Loucy (cell line): ENCODE measurements around the gene DNASE2.

Source experiments
- H2AFZ ChIP-seq: fragments of 200-600 bp; sonication (generic); 2 replicates; pipeline ENCODE4 v1.6.0; 2016; ENCODE audit warnings: antibody characterized with exemption, mild to moderate bottlenecking, low read length, moderate library complexity
- H3F3A ChIP-seq: fragments of 200-600 bp; 2 replicates; pipeline ENCODE4 v1.6.0; 2016; ENCODE audit warnings: antibody characterized with exemption, low read depth, mild to moderate bottlenecking
- H3K27me3 ChIP-seq: fragments of 200-600 bp; sonication (generic); 2 replicates; pipeline ENCODE4 v1.6.1; 2014; ENCODE audit warnings: low read length, mild to moderate bottlenecking; ENCODE audit not compliant: insufficient read depth, poor library complexity, severe bottlenecking
- H3K36me3 ChIP-seq: fragments of 200-600 bp; sonication (generic); 2 replicates; pipeline ENCODE4 v1.6.1; 2016; ENCODE audit warnings: low read length; ENCODE audit not compliant: insufficient read depth
- H3K4me1 ChIP-seq: fragments of 200-600 bp; sonication (generic); 2 replicates; pipeline ENCODE4 v1.5.1; 2014; ENCODE audit warnings: low read length, mild to moderate bottlenecking; ENCODE audit not compliant: insufficient read depth, poor library complexity, severe bottlenecking
- H3K4me2 ChIP-seq: fragments of 200-600 bp; sonication (generic); 2 replicates; pipeline ENCODE4 v1.6.0; 2014; ENCODE audit warnings: antibody characterized with exemption, low read length, low read depth, mild to moderate bottlenecking; ENCODE audit not compliant: poor library complexity, severe bottlenecking
- H3K4me3 ChIP-seq: fragments of 200-600 bp; sonication (generic); 2 replicates; pipeline ENCODE4 v1.5.1; 2014; ENCODE audit warnings: low read length, mild to moderate bottlenecking, mixed read lengths; ENCODE audit not compliant: poor library complexity, severe bottlenecking
- H3K79me2 ChIP-seq: fragments of 200-600 bp; sonication (generic); 2 replicates; pipeline ENCODE4 v1.6.1; 2014; ENCODE audit warnings: low read length; ENCODE audit not compliant: insufficient read depth
- H3K9ac ChIP-seq: fragments of 200-600 bp; sonication (generic); 2 replicates; pipeline ENCODE4 v1.6.0; 2014; ENCODE audit warnings: mild to moderate bottlenecking, low read depth, low read length, moderate library complexity; ENCODE audit not compliant: poor library complexity, severe bottlenecking
- H3K9me2 ChIP-seq: fragments of 200-600 bp; sonication (generic); replicated peaks from 2 replicates; pipeline ENCODE4 v1.6.1; 2016; ENCODE audit warnings: low read depth, low read length, mixed read lengths
- H3K9me3 ChIP-seq: fragments of 200-600 bp; sonication (generic); 2 replicates; pipeline ENCODE4 v1.6.1; 2014; ENCODE audit warnings: mild to moderate bottlenecking, antibody characterized with exemption, low read length, low read depth; ENCODE audit not compliant: insufficient read depth
- H4K20me1 ChIP-seq: fragments of 200-600 bp; sonication (generic); 2 replicates; pipeline ENCODE4 v1.6.0; 2014; ENCODE audit warnings: antibody characterized with exemption, low read length, mild to moderate bottlenecking; ENCODE audit not compliant: insufficient read depth, poor library complexity, severe bottlenecking
- EZH2phosphoT487 ChIP-seq: fragments of 200-600 bp; IDR thresholded peaks from 2 replicates; pipeline ENCODE4 v1.6.1; 2018; ENCODE audit warnings: antibody characterized with exemption, mild to moderate bottlenecking, moderate library complexity, borderline replicate concordance
- TF ChIP-seq, protein P1 (sequence below): fragments of 200-600 bp; sonication (generic); conservative IDR thresholded peaks from 2 replicates; pipeline ENCODE4 v1.5.1; 2014; ENCODE audit warnings: mild to moderate bottlenecking, antibody characterized with exemption, low read length

DNASE2 gene

DNA sequence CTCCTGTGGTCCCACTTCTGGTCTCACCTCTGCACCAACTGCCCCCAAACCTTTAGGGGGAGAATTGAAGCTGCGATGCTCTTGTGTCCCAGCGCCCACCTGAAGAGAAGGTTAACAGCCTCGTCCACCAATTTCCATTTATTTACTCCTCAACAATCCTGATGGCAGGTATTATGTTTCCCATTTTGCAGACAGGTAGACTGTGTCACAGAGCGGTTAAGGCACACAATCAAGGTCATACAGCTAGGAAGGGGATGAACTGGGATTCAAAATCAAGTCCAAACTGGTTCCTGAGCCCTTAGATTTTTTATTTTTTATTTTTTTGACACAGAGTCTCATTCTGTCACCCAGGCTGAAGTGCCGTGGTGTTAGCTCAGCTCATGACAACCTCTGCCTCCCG lies 6.2 kb downstream of the DNASE2 start:
- no peak overlapping the region for H3K4me3 ChIP-seq
- no peaks in the 10 kb centered on the region for H3K27me3 ChIP-seq
- H3K9me3 ChIP-seq = no peaks in the 10 kb centered on the region
- H3K4me2 ChIP-seq = no peak overlapping the region
- no peaks in the 10 kb centered on the region for H4K20me1 ChIP-seq
- H3K79me2 ChIP-seq = peaks cover 4% of the 10 kb centered on the region; the same call in 1 of the 2 replicates
- H3K9ac ChIP-seq = no peak overlapping the region
- no peak for TF ChIP-seq EZH2phosphoT487
- no peaks in the 10 kb centered on the region for H3K9me2 ChIP-seq
- no peaks in the 10 kb centered on the region for H3F3A ChIP-seq
- no peaks in the 10 kb centered on the region for H3K36me3 ChIP-seq
- H2AFZ ChIP-seq = no peak overlapping the region
- H3K4me1 ChIP-seq = peaks cover 5% of the 10 kb centered on the region

DNA sequence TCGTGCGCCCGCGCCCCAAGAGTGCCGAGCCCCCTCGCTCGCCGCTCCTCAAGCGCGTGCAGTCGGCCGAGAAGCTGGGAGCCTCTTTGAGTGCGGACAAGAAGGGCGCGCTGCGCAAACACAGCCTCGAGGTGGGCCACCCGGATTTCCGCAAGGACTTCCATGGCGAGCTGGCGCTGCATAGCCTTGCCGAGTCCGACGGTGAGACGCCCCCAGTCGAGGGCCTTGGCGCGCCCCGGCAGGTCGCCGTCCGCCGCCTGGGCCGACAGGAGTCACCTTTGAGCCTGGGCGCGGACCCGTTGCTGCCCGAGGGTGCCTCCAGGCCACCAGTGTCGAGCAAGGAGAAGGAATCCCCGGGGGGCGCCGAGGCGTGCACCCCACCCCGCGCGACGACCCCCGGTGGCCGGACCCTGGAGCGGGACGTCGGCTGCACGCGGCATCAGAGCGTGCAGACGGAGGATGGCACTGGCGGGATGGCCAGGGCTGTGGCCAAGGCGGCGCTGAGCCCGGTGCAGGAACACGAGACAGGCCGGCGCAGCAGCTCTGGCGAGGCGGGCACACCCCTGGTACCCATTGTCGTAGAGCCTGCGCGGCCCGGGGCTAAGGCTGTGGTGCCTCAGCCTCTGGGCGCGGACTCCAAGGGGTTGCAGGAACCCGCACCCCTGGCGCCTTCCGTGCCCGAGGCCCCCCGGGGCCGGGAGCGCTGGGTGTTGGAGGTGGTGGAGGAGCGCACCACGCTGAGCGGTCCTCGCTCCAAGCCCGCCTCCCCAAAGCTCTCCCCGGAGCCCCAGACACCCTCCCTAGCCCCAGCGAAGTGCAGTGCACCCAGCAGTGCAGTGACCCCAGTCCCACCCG lies 7.1 kb downstream of the DNASE2 start:
- H3K4me2 ChIP-seq = no peak overlapping the region
- H3K9ac ChIP-seq = no peak overlapping the region
- TF ChIP-seq, protein P1, sequence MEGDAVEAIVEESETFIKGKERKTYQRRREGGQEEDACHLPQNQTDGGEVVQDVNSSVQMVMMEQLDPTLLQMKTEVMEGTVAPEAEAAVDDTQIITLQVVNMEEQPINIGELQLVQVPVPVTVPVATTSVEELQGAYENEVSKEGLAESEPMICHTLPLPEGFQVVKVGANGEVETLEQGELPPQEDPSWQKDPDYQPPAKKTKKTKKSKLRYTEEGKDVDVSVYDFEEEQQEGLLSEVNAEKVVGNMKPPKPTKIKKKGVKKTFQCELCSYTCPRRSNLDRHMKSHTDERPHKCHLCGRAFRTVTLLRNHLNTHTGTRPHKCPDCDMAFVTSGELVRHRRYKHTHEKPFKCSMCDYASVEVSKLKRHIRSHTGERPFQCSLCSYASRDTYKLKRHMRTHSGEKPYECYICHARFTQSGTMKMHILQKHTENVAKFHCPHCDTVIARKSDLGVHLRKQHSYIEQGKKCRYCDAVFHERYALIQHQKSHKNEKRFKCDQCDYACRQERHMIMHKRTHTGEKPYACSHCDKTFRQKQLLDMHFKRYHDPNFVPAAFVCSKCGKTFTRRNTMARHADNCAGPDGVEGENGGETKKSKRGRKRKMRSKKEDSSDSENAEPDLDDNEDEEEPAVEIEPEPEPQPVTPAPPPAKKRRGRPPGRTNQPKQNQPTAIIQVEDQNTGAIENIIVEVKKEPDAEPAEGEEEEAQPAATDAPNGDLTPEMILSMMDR = no peak
- TF ChIP-seq EZH2phosphoT487 = no peak
- H3K36me3 ChIP-seq = no peaks in the 10 kb centered on the region
- no peaks in the 10 kb centered on the region for H4K20me1 ChIP-seq
- H3K27me3 ChIP-seq = no peaks in the 10 kb centered on the region
- no peaks in the 10 kb centered on the region for H3K9me3 ChIP-seq
- no peaks in the 10 kb centered on the region for H3F3A ChIP-seq
- H3K4me3 ChIP-seq = no peak overlapping the region
- no peaks in the 10 kb centered on the region for H3K79me2 ChIP-seq
- H3K4me1 ChIP-seq = no peaks in the 10 kb centered on the region
- no peaks in the 10 kb centered on the region for H3K9me2 ChIP-seq
- no peak overlapping the region for H2AFZ ChIP-seq

DNA sequence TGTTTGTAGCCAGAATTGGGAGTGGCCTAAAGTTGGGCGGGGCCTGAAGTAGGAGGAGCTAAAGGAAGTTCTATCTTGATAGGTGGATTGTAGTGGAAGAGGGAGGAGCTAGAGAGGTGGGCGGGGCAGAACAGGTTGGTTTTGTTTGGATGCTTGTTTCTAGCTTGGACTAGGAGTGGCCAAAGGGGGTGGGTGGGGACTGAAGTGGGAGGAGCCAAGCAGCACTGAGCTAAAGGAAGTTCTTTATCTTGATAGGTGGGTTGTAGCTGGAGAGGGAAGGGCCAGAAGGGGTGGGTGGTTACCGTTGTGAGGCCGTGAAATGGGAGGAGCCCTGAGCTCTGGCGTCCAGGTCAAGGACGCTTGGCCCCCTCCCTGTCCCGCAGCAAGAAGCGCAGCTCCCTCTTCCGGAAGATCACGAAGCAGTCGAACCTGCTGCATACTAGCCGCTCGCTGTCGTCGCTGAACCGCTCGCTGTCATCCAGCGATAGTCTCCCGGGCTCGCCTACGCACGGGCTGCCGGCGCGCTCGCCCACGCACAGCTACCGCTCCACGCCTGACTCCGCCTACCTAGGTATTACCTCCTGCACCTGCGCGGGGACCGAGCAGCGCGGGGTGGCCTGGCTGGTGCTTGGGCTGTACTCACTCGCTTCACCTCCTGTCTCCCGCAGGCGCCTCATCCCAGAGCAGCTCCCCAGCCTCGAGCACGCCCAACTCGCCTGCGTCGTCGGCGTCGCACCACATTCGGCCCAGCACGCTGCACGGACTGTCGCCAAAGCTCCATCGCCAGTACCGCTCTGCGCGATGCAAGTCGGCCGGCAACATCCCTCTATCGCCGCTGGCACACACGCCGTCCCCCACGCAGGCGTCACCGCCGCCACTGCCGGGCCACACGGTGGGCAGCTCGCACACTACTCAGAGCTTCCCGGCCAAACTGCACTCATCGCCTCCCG lies 8.0 kb downstream of the DNASE2 start:
- no peaks in the 10 kb centered on the region for H3K27me3 ChIP-seq
- H3K4me3 ChIP-seq = no peak overlapping the region
- peaks cover 3% of the 10 kb centered on the region; the same call in 1 of the 2 replicates for H3K79me2 ChIP-seq
- H3K9ac ChIP-seq = no peak overlapping the region
- no peaks in the 10 kb centered on the region for H3K36me3 ChIP-seq
- no peaks in the 10 kb centered on the region for H3K9me3 ChIP-seq
- H3K4me1 ChIP-seq = peaks cover 4% of the 10 kb centered on the region
- no peaks in the 10 kb centered on the region for H4K20me1 ChIP-seq
- no peaks in the 10 kb centered on the region for H3F3A ChIP-seq
- no peak for TF ChIP-seq EZH2phosphoT487
- TF ChIP-seq, protein P1 = no peak
- no peak overlapping the region for H2AFZ ChIP-seq
- no peak overlapping the region for H3K4me2 ChIP-seq
- H3K9me2 ChIP-seq = no peaks in the 10 kb centered on the region
